PC-3 (cell line): ENCODE measurements around the gene SSBP2. TPM values are rescaled to one million over a fixed set of nuclear protein-coding genes. Genes with fewer than 3 reads are reported as not detected.

Experiments used
- ATAC-seq: fragments of 200-7000 bp; cut with Tn5 transposase; 2 replicates; pipeline ENCODE4 v1.9.1; 2020; ENCODE audit warnings: mild to moderate bottlenecking, moderate library complexity
- BruUV-seq: library from RNA; stranded (reverse); fragments of 400-500 nt; replicated peaks from 2 replicates; lab custom pipeline; 2021; lab: Mats Ljungman, UMichigan
- CTCF ChIA-PET: fragments of 300-600 bp; sonication (Branson Sonifier 250); formaldehyde crosslinking; loops from one replicate; lab custom pipeline; 2022; ENCODE audit warnings: antibody characterized with exemption; lab: Charles Lee
- POLR2A ChIA-PET: fragments of 300-600 bp; sonication (Branson Sonifier 250); formaldehyde crosslinking; loops from one replicate; lab custom pipeline; 2022; ENCODE audit warnings: antibody characterized with exemption; ENCODE audit not compliant: unreplicated experiment; lab: Charles Lee
- DNase-seq: peaks from one replicate; pipeline ENCODE4 v3.0.0-alpha.2; 2015
- H2AFZ ChIP-seq: fragments of 300-600 bp; sonication (generic); 2 replicates; pipeline ENCODE4 v1.6.0; 2016; ENCODE audit warnings: antibody characterized with exemption, low read length
- H3F3A ChIP-seq: fragments of 300-600 bp; sonication (generic); one replicate; pipeline ENCODE4 v1.6.0; 2017; ENCODE audit warnings: antibody characterized with exemption, low read length, control low read depth, mild to moderate bottlenecking; ENCODE audit not compliant: unreplicated experiment
- H3K27ac ChIP-seq: fragments of 300-600 bp; sonication (generic); 2 replicates; pipeline ENCODE4 v1.5.1; 2016; ENCODE audit warnings: mild to moderate bottlenecking, low read length
- H3K27me3 ChIP-seq: fragments of 300-600 bp; sonication (generic); 2 replicates; pipeline ENCODE4 v1.6.1; 2016; ENCODE audit warnings: low read length, mixed read lengths
- H3K36me3 ChIP-seq: fragments of 300-600 bp; sonication (generic); 2 replicates; pipeline ENCODE4 v1.6.1; 2016; ENCODE audit warnings: low read depth, mixed run types, low read length, mixed read lengths
- H3K4me1 ChIP-seq: fragments of 300-600 bp; sonication (generic); 2 replicates; pipeline ENCODE4 v1.5.1; 2016; ENCODE audit warnings: low read length; ENCODE audit not compliant: insufficient read depth
- H3K4me2 ChIP-seq: fragments of 300-600 bp; sonication (generic); 2 replicates; pipeline ENCODE4 v1.6.0; 2016; ENCODE audit warnings: low read length
- H3K4me3 ChIP-seq: fragments of 300-600 bp; sonication (generic); 2 replicates; pipeline ENCODE4 v1.5.1; 2016; ENCODE audit warnings: mild to moderate bottlenecking, low read length, mixed read lengths
- H3K79me2 ChIP-seq: fragments of 300-600 bp; sonication (generic); 2 replicates; pipeline ENCODE4 v1.6.1; 2017; ENCODE audit warnings: low read length, mixed read lengths
- H3K9ac ChIP-seq: fragments of 300-600 bp; sonication (generic); 2 replicates; pipeline ENCODE4 v1.6.0; 2016; ENCODE audit warnings: mild to moderate bottlenecking, low read length
- H3K9me2 ChIP-seq: fragments of 300-600 bp; sonication (generic); replicated peaks from 2 replicates; pipeline ENCODE4 v1.6.1; 2016; ENCODE audit warnings: mixed run types, low read length, mixed read lengths
- H3K9me3 ChIP-seq: fragments of 300-600 bp; sonication (generic); 2 replicates; pipeline ENCODE4 v1.6.1; 2016; ENCODE audit warnings: low read length, mixed read lengths
- H4K20me1 ChIP-seq: fragments of 300-600 bp; sonication (generic); 2 replicates; pipeline ENCODE4 v1.6.1; 2016; ENCODE audit warnings: low read length, mixed read lengths
- EZH2 ChIP-seq: fragments of 300-600 bp; sonication (generic); IDR thresholded peaks from one replicate; pipeline ENCODE4 v1.6.1; 2017; ENCODE audit warnings: antibody characterized with exemption, mild to moderate bottlenecking, low read length; ENCODE audit not compliant: unreplicated experiment
- EZH2phosphoT487 ChIP-seq: fragments of 300-600 bp; sonication (generic); IDR thresholded peaks from 2 replicates; pipeline ENCODE4 v1.6.1; 2018; ENCODE audit warnings: mild to moderate bottlenecking, antibody characterized with exemption, low read length, borderline replicate concordance
- intact Hi-C: fragments of 100-400 bp; cut with micrococcal nuclease; formaldehyde crosslinking; loops from 2 replicates; pipeline ENCODE4 v1.9.0; 2023
- total RNA-seq: library from RNA; depleted of rRNA; stranded (reverse); fragments of >200 nt; gene quantifications from 2 replicates; pipeline ENCODE4 v1.2.3, GENCODE V29; 2014
- TF ChIP-seq, protein P1 (sequence below): fragments of 300-600 bp; sonication (generic); conservative IDR thresholded peaks from 2 replicates; pipeline ENCODE4 v1.5.1; 2017; ENCODE audit warnings: antibody characterized with exemption, low read depth, mild to moderate bottlenecking, low read length

Gene SSBP2
- total RNA-seq, 1 experiment from 2014 or later = 5.8 TPM

DNA sequence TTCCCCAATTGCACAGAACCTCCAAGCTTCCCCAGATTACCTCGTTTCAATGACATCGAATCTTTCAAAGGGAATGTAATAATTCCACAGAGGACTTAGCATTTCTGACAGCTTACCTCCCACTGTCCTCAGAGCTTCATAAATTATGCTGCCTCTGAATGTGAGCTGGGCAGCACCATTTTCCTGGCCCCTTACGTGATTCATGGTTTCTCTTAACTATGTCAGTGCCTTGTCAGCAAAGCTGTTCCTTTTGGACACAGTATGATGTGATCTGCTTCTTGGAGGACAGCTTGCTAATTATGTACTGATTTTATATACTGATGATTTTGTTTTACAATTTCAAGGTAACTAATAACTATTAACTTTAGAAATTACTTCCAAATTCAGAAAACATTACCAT is 27.7 kb upstream of the SSBP2 start:
- POLR2A ChIA-PET = interaction anchor here (0.6 kb wide), 1 partner anchor 41 kb away, joined by 3 read pairs; no protein-coding TSS in a partner anchor
- H3K9me3 ChIP-seq = no peaks in the 10 kb centered on the region
- ATAC-seq = peak; percentile 63; the same call in 1 of the 2 replicates
- H3K79me2 ChIP-seq = no peaks in the 10 kb centered on the region
- H3K27ac ChIP-seq = no peak overlapping the region
- no peak for DNase-seq
- no peaks in the 10 kb centered on the region for H4K20me1 ChIP-seq
- H3K4me3 ChIP-seq = peak overlapping the region; percentile 31; the same call in 1 of the 2 replicates
- CTCF ChIA-PET = no interaction called here
- BruUV-seq = no TSS peak
- intact Hi-C loops = no loop called here
- no peaks in the 10 kb centered on the region for H3F3A ChIP-seq
- H3K4me2 ChIP-seq = peak overlapping the region; percentile 64
- peak overlapping the region; percentile 75 for H2AFZ ChIP-seq
- H3K9ac ChIP-seq = no peak overlapping the region
- TF ChIP-seq, protein P1, sequence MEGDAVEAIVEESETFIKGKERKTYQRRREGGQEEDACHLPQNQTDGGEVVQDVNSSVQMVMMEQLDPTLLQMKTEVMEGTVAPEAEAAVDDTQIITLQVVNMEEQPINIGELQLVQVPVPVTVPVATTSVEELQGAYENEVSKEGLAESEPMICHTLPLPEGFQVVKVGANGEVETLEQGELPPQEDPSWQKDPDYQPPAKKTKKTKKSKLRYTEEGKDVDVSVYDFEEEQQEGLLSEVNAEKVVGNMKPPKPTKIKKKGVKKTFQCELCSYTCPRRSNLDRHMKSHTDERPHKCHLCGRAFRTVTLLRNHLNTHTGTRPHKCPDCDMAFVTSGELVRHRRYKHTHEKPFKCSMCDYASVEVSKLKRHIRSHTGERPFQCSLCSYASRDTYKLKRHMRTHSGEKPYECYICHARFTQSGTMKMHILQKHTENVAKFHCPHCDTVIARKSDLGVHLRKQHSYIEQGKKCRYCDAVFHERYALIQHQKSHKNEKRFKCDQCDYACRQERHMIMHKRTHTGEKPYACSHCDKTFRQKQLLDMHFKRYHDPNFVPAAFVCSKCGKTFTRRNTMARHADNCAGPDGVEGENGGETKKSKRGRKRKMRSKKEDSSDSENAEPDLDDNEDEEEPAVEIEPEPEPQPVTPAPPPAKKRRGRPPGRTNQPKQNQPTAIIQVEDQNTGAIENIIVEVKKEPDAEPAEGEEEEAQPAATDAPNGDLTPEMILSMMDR = no peak
- TF ChIP-seq EZH2phosphoT487 (no peak), EZH2 (no peak)
- no peaks in the 10 kb centered on the region for H3K36me3 ChIP-seq
- no peaks in the 10 kb centered on the region for H3K27me3 ChIP-seq
- H3K9me2 ChIP-seq = no peaks in the 10 kb centered on the region
- H3K4me1 ChIP-seq = no peaks in the 10 kb centered on the region; the same call in 1 of the 2 replicates

DNA sequence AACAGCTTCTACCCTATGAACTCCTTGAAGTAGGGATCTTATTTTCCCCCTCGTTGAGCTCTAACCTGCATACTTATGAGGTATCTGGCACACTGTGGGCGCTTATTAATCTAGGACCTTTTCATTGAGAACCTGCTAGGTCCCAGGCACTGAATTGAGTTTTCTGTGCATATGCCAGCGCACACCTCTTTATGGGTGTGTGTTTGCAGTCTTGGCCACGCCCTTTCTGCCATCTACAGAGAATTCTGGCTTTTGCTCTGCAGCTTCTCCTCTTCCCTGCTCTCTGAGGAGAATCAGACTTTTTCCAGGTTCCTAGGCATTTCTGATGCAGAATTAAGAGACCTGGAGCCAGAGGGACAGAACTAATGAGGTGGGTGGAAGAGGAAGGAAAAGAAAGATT is 25.4 kb upstream of the SSBP2 start:
- no peaks in the 10 kb centered on the region for H3K9me2 ChIP-seq
- no peaks in the 10 kb centered on the region for H3K36me3 ChIP-seq
- H3K4me2 ChIP-seq = no peak overlapping the region
- no peaks in the 10 kb centered on the region; the same call in 1 of the 2 replicates for H3K4me1 ChIP-seq
- no peaks in the 10 kb centered on the region for H3K27me3 ChIP-seq
- H4K20me1 ChIP-seq = no peaks in the 10 kb centered on the region
- intact Hi-C loops = no loop called here
- ChIA-PET POLR2A (no interaction called here), CTCF (no interaction called here)
- no peaks in the 10 kb centered on the region for H3K79me2 ChIP-seq
- no peak for ATAC-seq
- no peak overlapping the region for H3K4me3 ChIP-seq
- no peak for DNase-seq
- TF ChIP-seq EZH2phosphoT487 = no peak
- TF ChIP-seq, protein P1 = no peak
- TF ChIP-seq EZH2 = no peak
- no TSS peak for BruUV-seq
- H3K27ac ChIP-seq = no peak overlapping the region
- H3K9ac ChIP-seq = no peak overlapping the region
- no peak overlapping the region for H2AFZ ChIP-seq
- no peaks in the 10 kb centered on the region for H3F3A ChIP-seq
- no peaks in the 10 kb centered on the region for H3K9me3 ChIP-seq

DNA sequence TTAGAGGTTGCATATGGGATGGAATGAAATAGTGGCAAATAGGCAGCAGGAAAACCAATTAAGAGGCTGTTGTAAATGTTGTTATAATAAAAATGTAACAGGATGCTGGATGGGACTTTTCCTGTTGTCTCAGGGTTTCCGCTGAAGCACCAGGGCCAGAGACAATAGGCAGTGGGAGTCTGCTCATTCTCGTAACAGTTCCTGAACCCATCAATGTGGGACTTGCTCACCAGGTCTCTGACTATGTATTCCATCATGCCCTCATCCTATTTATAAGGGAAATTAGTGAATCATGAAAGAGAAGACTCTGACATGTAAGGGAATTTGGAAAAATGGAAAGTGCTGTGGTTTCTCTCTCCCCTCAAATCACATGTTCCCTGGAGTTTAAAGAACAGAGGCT is 23.5 kb upstream of the SSBP2 start:
- ChIA-PET POLR2A (no interaction called here), CTCF (no interaction called here)
- TF ChIP-seq EZH2phosphoT487 (no peak), EZH2 (no peak)
- TF ChIP-seq, protein P1 = no peak
- no peak overlapping the region for H2AFZ ChIP-seq
- H3K79me2 ChIP-seq = no peaks in the 10 kb centered on the region
- intact Hi-C loops = no loop called here
- H3K4me3 ChIP-seq = no peak overlapping the region
- DNase-seq (no peak), ATAC-seq (no peak)
- no peak overlapping the region for H3K27ac ChIP-seq
- H3K9me2 ChIP-seq = no peaks in the 10 kb centered on the region
- H3K36me3 ChIP-seq = no peaks in the 10 kb centered on the region
- no peaks in the 10 kb centered on the region for H3K27me3 ChIP-seq
- H3K9me3 ChIP-seq = no peaks in the 10 kb centered on the region
- H3K4me1 ChIP-seq = peaks cover 3% of the 10 kb centered on the region
- no TSS peak for BruUV-seq
- H4K20me1 ChIP-seq = no peaks in the 10 kb centered on the region
- no peak overlapping the region for H3K4me2 ChIP-seq
- no peak overlapping the region for H3K9ac ChIP-seq
- H3F3A ChIP-seq = no peaks in the 10 kb centered on the region
